Loucy (cell line): ENCODE data around the gene CAPN8.

Source experiments
- H2AFZ ChIP-seq: fragments of 200-600 bp; sonication (generic); 2 replicates; pipeline ENCODE4 v1.6.0; 2016; ENCODE audit warnings: antibody characterized with exemption, mild to moderate bottlenecking, low read length, moderate library complexity
- H3F3A ChIP-seq: fragments of 200-600 bp; 2 replicates; pipeline ENCODE4 v1.6.0; 2016; ENCODE audit warnings: antibody characterized with exemption, low read depth, mild to moderate bottlenecking
- H3K27me3 ChIP-seq: fragments of 200-600 bp; sonication (generic); 2 replicates; pipeline ENCODE4 v1.6.1; 2014; ENCODE audit warnings: low read length, mild to moderate bottlenecking; ENCODE audit not compliant: insufficient read depth, poor library complexity, severe bottlenecking
- H3K36me3 ChIP-seq: fragments of 200-600 bp; sonication (generic); 2 replicates; pipeline ENCODE4 v1.6.1; 2016; ENCODE audit warnings: low read length; ENCODE audit not compliant: insufficient read depth
- H3K4me1 ChIP-seq: fragments of 200-600 bp; sonication (generic); 2 replicates; pipeline ENCODE4 v1.5.1; 2014; ENCODE audit warnings: low read length, mild to moderate bottlenecking; ENCODE audit not compliant: insufficient read depth, poor library complexity, severe bottlenecking
- H3K4me2 ChIP-seq: fragments of 200-600 bp; sonication (generic); 2 replicates; pipeline ENCODE4 v1.6.0; 2014; ENCODE audit warnings: antibody characterized with exemption, low read length, low read depth, mild to moderate bottlenecking; ENCODE audit not compliant: poor library complexity, severe bottlenecking
- H3K4me3 ChIP-seq: fragments of 200-600 bp; sonication (generic); 2 replicates; pipeline ENCODE4 v1.5.1; 2014; ENCODE audit warnings: low read length, mild to moderate bottlenecking, mixed read lengths; ENCODE audit not compliant: poor library complexity, severe bottlenecking
- H3K79me2 ChIP-seq: fragments of 200-600 bp; sonication (generic); 2 replicates; pipeline ENCODE4 v1.6.1; 2014; ENCODE audit warnings: low read length; ENCODE audit not compliant: insufficient read depth
- H3K9ac ChIP-seq: fragments of 200-600 bp; sonication (generic); 2 replicates; pipeline ENCODE4 v1.6.0; 2014; ENCODE audit warnings: mild to moderate bottlenecking, low read depth, low read length, moderate library complexity; ENCODE audit not compliant: poor library complexity, severe bottlenecking
- H3K9me2 ChIP-seq: fragments of 200-600 bp; sonication (generic); replicated peaks from 2 replicates; pipeline ENCODE4 v1.6.1; 2016; ENCODE audit warnings: low read depth, low read length, mixed read lengths
- H3K9me3 ChIP-seq: fragments of 200-600 bp; sonication (generic); 2 replicates; pipeline ENCODE4 v1.6.1; 2014; ENCODE audit warnings: mild to moderate bottlenecking, antibody characterized with exemption, low read length, low read depth; ENCODE audit not compliant: insufficient read depth
- H4K20me1 ChIP-seq: fragments of 200-600 bp; sonication (generic); 2 replicates; pipeline ENCODE4 v1.6.0; 2014; ENCODE audit warnings: antibody characterized with exemption, low read length, mild to moderate bottlenecking; ENCODE audit not compliant: insufficient read depth, poor library complexity, severe bottlenecking
- EZH2phosphoT487 ChIP-seq: fragments of 200-600 bp; IDR thresholded peaks from 2 replicates; pipeline ENCODE4 v1.6.1; 2018; ENCODE audit warnings: antibody characterized with exemption, mild to moderate bottlenecking, moderate library complexity, borderline replicate concordance
- TF ChIP-seq, protein P1 (sequence below): fragments of 200-600 bp; sonication (generic); conservative IDR thresholded peaks from 2 replicates; pipeline ENCODE4 v1.5.1; 2014; ENCODE audit warnings: mild to moderate bottlenecking, antibody characterized with exemption, low read length

CAPN8 gene

DNA sequence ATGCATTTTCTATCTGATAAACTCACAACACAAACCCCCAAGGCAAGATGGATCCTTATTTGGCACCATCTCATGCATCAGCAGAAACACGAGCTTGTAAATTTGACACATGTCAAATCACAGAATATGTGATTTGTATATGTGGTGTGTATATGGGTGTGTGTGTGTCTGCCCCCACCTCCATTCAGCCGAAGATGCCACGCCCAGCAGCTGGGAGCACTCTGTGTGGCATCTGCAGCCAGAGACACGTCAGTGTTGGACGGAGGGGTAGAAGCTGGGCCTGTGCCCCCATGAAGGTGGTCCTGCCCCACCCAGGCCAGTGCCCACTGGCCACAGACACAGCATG is 108.4 kb downstream of the CAPN8 start:
- Histone ChIP-seq H3K4me2 (no peak overlapping the region), H3K9me2 (no peaks in the 10 kb centered on the region), H3F3A (no peaks in the 10 kb centered on the region), H3K9ac (no peak overlapping the region), H3K79me2 (no peaks in the 10 kb centered on the region), H3K4me3 (no peak overlapping the region), H2AFZ (no peak overlapping the region), H4K20me1 (no peaks in the 10 kb centered on the region), H3K4me1 (no peaks in the 10 kb centered on the region), H3K27me3 (no peaks in the 10 kb centered on the region), H3K36me3 (no peaks in the 10 kb centered on the region), H3K9me3 (no peaks in the 10 kb centered on the region)
- no peak for TF ChIP-seq EZH2phosphoT487
- TF ChIP-seq, protein P1, sequence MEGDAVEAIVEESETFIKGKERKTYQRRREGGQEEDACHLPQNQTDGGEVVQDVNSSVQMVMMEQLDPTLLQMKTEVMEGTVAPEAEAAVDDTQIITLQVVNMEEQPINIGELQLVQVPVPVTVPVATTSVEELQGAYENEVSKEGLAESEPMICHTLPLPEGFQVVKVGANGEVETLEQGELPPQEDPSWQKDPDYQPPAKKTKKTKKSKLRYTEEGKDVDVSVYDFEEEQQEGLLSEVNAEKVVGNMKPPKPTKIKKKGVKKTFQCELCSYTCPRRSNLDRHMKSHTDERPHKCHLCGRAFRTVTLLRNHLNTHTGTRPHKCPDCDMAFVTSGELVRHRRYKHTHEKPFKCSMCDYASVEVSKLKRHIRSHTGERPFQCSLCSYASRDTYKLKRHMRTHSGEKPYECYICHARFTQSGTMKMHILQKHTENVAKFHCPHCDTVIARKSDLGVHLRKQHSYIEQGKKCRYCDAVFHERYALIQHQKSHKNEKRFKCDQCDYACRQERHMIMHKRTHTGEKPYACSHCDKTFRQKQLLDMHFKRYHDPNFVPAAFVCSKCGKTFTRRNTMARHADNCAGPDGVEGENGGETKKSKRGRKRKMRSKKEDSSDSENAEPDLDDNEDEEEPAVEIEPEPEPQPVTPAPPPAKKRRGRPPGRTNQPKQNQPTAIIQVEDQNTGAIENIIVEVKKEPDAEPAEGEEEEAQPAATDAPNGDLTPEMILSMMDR = no peak

DNA sequence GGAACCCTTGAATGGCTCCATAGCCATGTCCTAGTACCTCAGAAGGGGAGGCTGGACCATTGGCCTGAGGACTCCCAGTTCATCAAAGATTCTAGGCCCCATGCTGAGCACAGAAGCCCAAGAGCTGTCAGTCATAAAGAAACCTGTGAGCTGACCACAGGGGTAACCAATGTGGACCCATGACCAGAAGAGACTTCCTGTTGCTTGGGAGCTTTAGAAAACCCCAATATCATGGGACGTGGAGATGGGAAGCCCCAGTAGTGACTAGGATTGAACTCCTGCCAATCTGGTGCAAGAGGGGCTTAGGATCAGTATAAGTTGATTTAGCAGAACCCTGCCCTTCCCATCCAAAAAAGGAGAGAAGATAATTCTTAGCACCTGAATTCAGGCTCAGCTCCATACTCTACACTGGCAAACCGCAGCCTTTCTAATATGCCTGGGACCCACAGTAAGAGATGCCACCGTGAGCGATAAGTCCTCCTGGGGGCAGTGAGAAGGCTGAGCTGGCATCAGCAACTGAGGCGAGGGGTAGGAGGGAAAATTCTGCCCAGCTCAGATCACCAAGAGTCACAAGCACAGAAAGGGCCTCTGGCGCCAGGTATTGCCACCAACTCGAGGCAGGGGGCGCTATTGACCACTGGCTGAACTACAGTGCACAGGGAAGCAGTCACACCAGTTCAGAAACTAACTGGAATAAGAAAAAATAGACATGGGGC is 108.9 kb downstream of the CAPN8 start:
- Histone ChIP-seq H3K36me3 (no peaks in the 10 kb centered on the region), H2AFZ (no peak overlapping the region), H3K9me3 (no peaks in the 10 kb centered on the region), H3F3A (no peaks in the 10 kb centered on the region), H3K4me3 (no peak overlapping the region), H4K20me1 (no peaks in the 10 kb centered on the region), H3K4me1 (no peaks in the 10 kb centered on the region), H3K4me2 (no peak overlapping the region), H3K79me2 (no peaks in the 10 kb centered on the region), H3K27me3 (no peaks in the 10 kb centered on the region), H3K9me2 (no peaks in the 10 kb centered on the region), H3K9ac (no peak overlapping the region)
- TF ChIP-seq EZH2phosphoT487 = no peak
- TF ChIP-seq, protein P1 = peak; percentile 93

DNA sequence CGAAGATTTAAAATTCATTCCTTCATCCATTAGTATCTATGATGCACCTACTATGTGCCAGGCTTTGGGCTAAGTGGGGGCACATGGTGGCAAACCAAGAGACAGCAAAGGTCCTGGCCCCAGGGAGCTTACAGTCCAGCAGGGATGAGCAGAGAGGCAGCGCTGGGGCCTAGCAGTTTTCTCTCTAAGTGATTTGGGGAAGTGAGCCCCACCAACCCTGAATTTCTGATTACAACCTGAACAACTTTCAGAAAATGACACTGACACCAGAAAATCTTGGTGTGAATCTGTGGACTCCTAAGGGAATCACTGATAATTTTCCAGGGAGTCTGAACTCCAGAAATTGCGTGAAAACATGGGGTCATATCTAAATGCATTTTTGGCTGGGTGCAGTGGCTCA is 111.5 kb downstream of the CAPN8 start:
- H3K36me3 ChIP-seq = no peaks in the 10 kb centered on the region
- no peaks in the 10 kb centered on the region for H3K27me3 ChIP-seq
- no peak overlapping the region for H3K4me2 ChIP-seq
- no peak overlapping the region for H3K9ac ChIP-seq
- no peaks in the 10 kb centered on the region for H3K9me2 ChIP-seq
- no peaks in the 10 kb centered on the region for H3K79me2 ChIP-seq
- H2AFZ ChIP-seq = no peak overlapping the region
- H3K4me3 ChIP-seq = no peak overlapping the region
- H3K9me3 ChIP-seq = no peaks in the 10 kb centered on the region
- no peaks in the 10 kb centered on the region for H4K20me1 ChIP-seq
- TF ChIP-seq EZH2phosphoT487 = no peak
- TF ChIP-seq, protein P1 = no peak
- H3K4me1 ChIP-seq = no peaks in the 10 kb centered on the region
- no peaks in the 10 kb centered on the region for H3F3A ChIP-seq
